ELF-1 (cell line): ENCODE data around the gene DOCK10.

Experiments
- DNase-seq: peaks from one replicate; pipeline ENCODE4 v3.0.0-alpha.2; 2016; ENCODE audit warnings: low read depth, low spot score

DOCK10 gene

GRCh38 chr2:224778474-224778877 is 263.8 kb downstream of the DOCK10 start:
- DNase-seq = peak; percentile 36

GRCh38 chr2:224777559-224777930 is 264.7 kb downstream of the DOCK10 start:
- DNase-seq = no peak

GRCh38 chr2:224776795-224777558 is 265.3 kb downstream of the DOCK10 start:
- DNase-seq = no peak

- no peak for DNase-seq
These were observed 266.6 kb downstream of the DOCK10 start for GRCh38 chr2:224775647-224776046.

GRCh38 chr2:224774735-224775134 is 267.5 kb downstream of the DOCK10 start:
- no peak for DNase-seq

DNA sequence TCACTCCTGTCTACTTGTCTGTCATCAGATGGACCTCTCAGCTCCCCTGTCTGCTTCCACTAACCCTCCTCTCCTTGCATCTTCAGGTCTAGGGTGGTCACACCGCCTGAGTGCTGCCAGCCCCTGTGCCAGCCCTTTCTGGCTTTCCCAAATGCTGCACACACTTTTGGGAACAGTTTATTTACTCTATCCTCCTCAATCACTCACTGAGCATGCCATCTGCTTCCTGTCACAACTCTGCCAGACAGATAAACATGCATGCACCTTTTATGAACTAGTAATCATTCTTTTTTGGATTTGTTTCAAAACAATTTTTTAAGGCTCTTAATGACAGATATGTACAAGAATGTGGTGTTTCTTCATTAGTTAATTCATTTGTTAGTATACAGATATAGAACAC is 269.8 kb downstream of the DOCK10 start:
- no peak for DNase-seq

DNA sequence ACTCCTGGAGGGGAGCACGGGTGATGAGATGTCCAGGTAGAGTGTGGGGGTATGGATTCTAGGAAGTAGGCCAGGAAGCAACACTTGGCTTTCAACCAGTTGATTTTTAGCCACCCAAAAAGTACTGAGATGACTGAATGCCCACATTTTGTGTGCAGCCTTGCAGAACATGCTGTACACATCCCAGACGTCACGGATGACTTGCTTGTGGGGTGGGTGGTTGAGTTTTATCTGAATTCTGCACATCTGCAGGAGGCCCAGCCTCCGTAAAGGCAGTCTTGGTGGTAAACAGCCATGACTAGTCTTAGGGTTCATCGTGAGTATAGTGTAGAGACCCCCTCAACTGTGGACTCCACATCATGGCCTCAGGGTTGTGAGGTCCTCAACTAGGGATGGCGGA is 272.8 kb downstream of the DOCK10 start:
- DNase-seq = no peak

DNA sequence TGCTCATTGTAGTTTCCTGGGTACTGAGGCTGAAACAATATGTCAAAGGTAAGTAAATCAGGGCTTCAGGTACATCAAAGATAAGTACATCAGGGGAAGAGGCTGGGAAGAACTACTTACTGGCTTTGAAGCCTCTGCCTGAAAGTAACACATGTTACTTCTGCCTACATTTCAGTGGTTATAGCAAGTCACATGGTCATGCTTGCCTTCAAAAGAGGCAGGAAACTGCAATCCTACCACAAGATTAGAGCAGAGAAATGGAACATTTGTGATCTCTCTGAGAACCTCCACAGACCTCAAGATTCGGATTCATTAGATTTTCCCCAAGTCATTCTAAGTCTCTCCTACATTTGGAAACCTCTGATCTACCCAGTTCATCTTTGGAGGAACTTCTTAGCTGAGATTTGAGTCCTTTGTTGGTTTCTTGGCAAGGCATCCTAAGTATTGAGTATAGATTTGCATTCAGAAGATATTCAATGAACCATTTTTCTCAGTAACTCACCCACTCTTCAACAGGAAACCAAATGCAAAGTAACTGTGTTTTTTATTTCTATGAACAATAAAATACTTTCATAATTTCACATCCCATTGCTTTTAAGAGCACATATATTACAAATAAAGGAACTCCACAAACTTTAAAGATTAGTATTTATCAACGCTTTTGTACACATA is 277.6 kb downstream of the DOCK10 start:
- no peak for DNase-seq

- DNase-seq = no peak
These were observed 284.2 kb downstream of the DOCK10 start for GRCh38 chr2:224757934-224758548.

DNA sequence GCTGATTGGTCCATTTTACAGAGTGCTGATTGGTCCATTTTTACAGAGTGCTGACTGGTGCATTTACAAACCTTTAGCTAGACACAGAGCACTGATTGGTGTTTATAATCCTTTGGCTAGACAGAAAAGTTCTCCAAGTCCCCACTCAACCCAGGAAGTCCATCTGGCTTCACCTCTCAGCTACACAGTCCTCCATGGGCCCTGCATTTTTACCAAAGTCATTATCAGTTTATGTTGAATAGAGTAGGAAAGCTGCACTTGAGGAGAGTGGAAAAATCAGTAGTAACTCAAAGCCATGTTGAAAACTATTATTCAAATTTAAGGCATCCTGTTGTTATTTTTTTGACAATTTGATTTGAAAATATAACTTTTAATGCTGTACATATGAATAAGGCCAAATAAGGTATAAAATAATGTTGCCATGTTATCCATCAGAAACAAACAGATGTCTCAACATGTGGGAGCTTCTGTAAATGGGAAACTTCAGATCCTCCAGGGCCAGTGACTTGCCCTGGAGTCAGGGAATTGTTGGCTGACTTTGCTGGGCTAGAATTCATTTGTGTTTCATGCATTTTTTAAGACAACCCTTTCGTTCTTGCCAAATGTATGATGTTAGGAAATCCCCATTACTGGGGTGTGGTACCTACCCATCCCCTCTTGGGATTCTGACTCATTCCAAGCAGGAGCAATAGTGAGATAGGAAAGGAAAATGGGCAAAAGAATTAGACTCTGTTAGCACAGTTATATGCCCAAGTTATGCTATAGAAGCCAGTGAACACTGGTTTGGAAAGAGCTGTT is 288.3 kb downstream of the DOCK10 start:
- DNase-seq = no peak

- DNase-seq = no peak
These were observed 290.1 kb downstream of the DOCK10 start for GRCh38 chr2:224751996-224752698.

- DNase-seq = no peak
These were observed 293.1 kb downstream of the DOCK10 start for GRCh38 chr2:224749136-224749535.

GRCh38 chr2:224747765-224748164 is 294.5 kb downstream of the DOCK10 start:
- no peak for DNase-seq

DNA sequence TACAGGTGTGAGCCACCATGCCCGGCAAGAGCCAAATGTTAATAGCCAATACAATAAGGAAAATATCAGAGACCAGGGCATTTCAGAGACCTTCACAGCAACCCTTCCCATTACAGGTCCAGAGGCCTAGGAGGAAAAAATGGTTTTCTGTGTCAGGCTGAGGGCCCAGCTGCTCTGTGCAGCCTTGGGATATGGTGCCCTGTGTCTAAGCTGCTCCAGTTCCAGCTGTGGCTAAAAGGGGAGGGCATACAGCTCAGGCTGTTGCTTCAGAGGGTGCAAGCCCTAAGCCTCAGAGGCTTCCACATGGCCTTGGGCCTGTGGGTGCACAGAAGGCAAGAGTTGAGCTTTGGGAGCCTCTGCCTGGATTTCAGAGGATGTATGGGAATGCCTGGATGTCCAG is 306.0 kb downstream of the DOCK10 start:
- no peak for DNase-seq

- DNase-seq = no peak
These were observed 307.3 kb downstream of the DOCK10 start for GRCh38 chr2:224734949-224735348.

DNA sequence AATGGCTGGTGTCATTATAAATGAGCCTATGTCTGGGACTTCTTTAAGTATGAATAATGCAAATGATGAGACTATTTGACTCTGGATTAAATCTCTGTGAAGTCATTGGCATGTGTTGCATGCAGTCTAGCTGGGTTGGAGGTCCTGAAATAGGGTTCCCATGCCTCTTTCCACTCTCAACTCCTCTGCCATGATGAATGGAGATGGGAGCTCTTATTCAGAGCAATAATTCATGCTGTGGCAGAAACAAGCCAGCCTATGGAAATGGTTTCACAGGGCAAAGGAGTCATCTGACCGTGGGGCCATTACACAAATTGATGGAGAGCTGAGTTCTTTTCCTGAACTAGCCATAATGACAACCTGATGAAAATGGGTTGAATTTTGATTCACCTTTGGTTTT is 310.6 kb downstream of the DOCK10 start:
- DNase-seq = no peak

DNA sequence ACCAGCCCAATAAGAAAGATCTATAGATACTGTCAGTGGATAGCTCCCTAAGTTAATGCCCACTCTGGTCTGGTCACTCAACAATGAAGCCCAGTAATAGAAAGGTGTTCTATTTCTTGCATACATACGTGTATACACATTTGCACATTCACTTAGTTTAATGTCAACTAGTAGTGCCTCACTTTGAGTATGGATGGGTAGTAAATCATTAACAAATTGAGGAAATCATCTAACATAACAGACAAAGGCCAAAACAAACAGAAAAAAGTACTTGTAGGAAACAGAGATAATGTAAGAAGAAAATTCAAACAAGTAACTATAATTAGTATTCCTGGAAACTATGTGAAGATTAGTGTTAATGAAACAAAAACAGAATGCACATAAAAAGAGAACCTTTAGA is 312.8 kb downstream of the DOCK10 start:
- no peak for DNase-seq

GRCh38 chr2:224724331-224724730 is 317.9 kb downstream of the DOCK10 start:
- DNase-seq = no peak

DNA sequence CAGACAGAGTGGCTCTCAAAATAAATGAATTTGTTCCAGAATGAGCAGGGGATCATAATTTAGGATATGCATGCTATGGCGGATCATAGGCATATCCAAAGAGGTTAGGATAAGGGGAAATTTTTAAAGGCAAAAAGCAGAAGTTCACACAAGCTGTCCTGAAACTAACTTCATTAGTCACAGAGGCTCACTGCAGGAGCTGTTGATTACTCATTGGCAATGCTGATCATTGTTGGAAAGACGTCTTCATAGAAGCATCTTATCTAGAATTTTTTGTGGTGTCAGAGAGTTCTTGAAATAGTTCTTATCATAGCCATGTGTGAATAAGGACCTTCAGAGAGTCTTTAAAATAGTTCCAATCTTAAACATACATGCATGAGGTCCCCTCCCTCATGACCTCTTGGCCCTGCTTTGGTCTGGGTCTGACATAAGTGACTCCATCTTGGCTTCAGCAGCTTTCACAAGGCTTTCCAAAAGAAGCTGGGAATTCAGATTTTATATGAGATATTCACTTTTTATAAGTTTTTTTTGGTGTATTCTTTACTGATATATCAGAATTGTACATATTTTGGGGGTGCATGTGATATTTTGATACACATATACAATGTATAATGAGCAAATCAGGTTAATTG is 318.6 kb downstream of the DOCK10 start:
- no peak for DNase-seq

DNA sequence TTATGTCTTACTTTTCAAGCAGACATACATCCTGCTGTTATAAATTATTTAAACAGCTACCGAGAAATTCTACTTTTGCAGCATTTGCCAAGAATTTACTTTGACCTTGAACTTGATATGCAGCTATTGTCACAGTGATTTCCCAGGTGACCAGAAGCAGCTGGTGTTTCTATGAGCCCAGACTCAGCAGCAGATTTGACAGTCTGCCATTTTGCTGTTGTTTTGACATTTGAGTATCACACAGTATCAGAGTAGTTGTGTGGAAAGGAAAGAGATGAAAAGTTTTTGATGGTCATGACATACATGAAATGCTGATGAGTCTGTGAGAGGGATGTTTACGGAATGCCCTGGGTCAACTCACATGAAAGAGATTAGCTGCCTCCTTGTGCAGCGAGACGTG is 319.5 kb downstream of the DOCK10 start:
- no peak for DNase-seq

- DNase-seq = no peak
These were observed 320.0 kb downstream of the DOCK10 start for GRCh38 chr2:224722250-224722649.
